ENCODE data around the gene ADH1B.

- no peak for TF ChIP-seq CTCF (IDR thresholded peaks at IDR 0.05; ENCODE audit: poor library complexity, severe bottlenecking)
- TF ChIP-seq EP300 (conservative IDR thresholded peaks at IDR 0.05; ENCODE audit: poor library complexity, severe bottlenecking): no peak
- no peak for TF ChIP-seq POLR2AphosphoS5 (IDR thresholded peaks at IDR 0.05)
- no peak for TF ChIP-seq EZH2 (IDR thresholded peaks at IDR 0.05; ENCODE audit: borderline replicate concordance, insufficient read depth, low read length, poor library complexity, severe bottlenecking)
- TF ChIP-seq REST (IDR thresholded peaks at IDR 0.05; ENCODE audit: borderline replicate concordance): no peak
- TF ChIP-seq TAF1 (IDR thresholded peaks at IDR 0.05; ENCODE audit: low read depth): no peak
- TF ChIP-seq MXI1 (conservative IDR thresholded peaks at IDR 0.05; ENCODE audit: poor library complexity, severe bottlenecking): no peak
Measured at GRCh38 chr4:99329876-99330275, 8.7 kb upstream of the ADH1B start.
